ENCODE data around the gene KLHL15.
A peak's percentile ranks its signal among the peaks of the same experiment; 100 is the strongest.

KLHL15 gene

GRCh38 chrX:24037729-24038128 is 10.7 kb upstream of the KLHL15 start:
- H3K4me3 ChIP-seq (ENCODE audit: low read depth, low read length), result no peak overlapping the region
- no peak for TF ChIP-seq CTCF (conservative IDR thresholded peaks at IDR 0.05; ENCODE audit: low read depth, low read length)
- no peak for DNase-seq (ENCODE audit: low read depth)

- no peak for DNase-seq (ENCODE audit: low read depth)
- TF ChIP-seq CTCF (conservative IDR thresholded peaks at IDR 0.05; ENCODE audit: low read depth, low read length), result no peak
- H3K4me3 ChIP-seq (ENCODE audit: low read depth, low read length), result no peak overlapping the region
Measured at GRCh38 chrX:24034485-24034884, 7.5 kb upstream of the KLHL15 start.

GRCh38 chrX:24030597-24030996 is 3.6 kb upstream of the KLHL15 start:
- DNase-seq (ENCODE audit: low read depth), result no peak
- TF ChIP-seq CTCF (conservative IDR thresholded peaks at IDR 0.05; ENCODE audit: low read depth, low read length), result no peak
- no peak overlapping the region for H3K4me3 ChIP-seq (ENCODE audit: low read depth, low read length)

GRCh38 chrX:24027985-24028384 is 999 bp upstream of the KLHL15 start:
- no peak for DNase-seq (ENCODE audit: low read depth)
- H3K4me3 ChIP-seq (ENCODE audit: low read depth, low read length), result no peak overlapping the region
- no peak for TF ChIP-seq CTCF (conservative IDR thresholded peaks at IDR 0.05; ENCODE audit: low read depth, low read length)

DNA sequence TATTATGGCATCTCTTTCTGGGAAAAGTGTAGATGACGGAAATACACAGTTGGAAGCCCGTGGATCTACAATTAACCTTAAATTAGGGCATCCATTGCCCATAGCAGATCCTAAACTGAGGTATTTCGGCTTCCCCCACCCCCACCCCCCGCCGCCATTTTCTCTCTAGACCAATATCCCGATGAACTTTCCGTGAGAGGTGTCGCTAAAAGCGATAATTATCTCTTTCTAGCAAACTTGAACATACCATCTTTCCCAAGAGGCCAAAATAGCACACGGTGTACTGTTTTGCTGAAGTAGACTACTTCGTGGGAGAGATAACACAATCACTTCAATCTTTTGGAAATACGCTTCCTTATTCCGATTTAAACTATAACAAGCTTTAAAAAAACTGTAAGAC is 554 bp downstream of the KLHL15 start:
- DNase-seq (ENCODE audit: low read depth), result no peak
- no peak for TF ChIP-seq CTCF (conservative IDR thresholded peaks at IDR 0.05; ENCODE audit: low read depth, low read length)
- peak overlapping the region; percentile 64 for H3K4me3 ChIP-seq (ENCODE audit: low read depth, low read length)

- TF ChIP-seq CTCF (conservative IDR thresholded peaks at IDR 0.05; ENCODE audit: low read depth, low read length), result no peak
- H3K4me3 ChIP-seq (ENCODE audit: low read depth, low read length), result peak overlapping the region; percentile 64
- peak; percentile 75 for DNase-seq (ENCODE audit: low read depth)
Measured at GRCh38 chrX:24025741-24026403, 1.1 kb downstream of the KLHL15 start.
